K562 (cell line): ENCODE measurements around the gene MARK3. TPM values are rescaled to one million over a fixed set of nuclear protein-coding genes. Genes with fewer than 3 reads are reported as not detected.

Source experiments
- ATF7 ChIP-seq: fragments of 450-650 bp; IDR thresholded peaks from 2 replicates; pipeline ENCODE4 v1.7.1; 2014; ENCODE audit warnings: mild to moderate bottlenecking, moderate library complexity
- CBX2 ChIP-seq: fragments of 200-600 bp; sonication (generic); IDR thresholded peaks from one replicate; pipeline ENCODE4 v1.6.1; 2012; ENCODE audit warnings: mild to moderate bottlenecking, low read length, inconsistent platforms; ENCODE audit not compliant: insufficient read depth, poor library complexity, severe bottlenecking
- ETV5 ChIP-seq: sonication (generic); formaldehyde crosslinking; IDR thresholded peaks from 2 replicates; pipeline ENCODE4 v1.4.0; 2020; ENCODE audit warnings: low read depth, mild to moderate bottlenecking, missing genetic modification reagents
- GATAD2A ChIP-seq: fragments of 450-650 bp; IDR thresholded peaks from 2 replicates; pipeline ENCODE4 v1.6.1; 2017
- MBD2 ChIP-seq: sonication (generic); IDR thresholded peaks from 2 replicates; pipeline ENCODE4 v1.6.1; 2016; ENCODE audit warnings: low read depth, borderline replicate concordance
- NR2C2 ChIP-seq, 2 experiments: fragments of 200-800 bp in 1 of 2; sonication (Bioruptor generic) in 1 of 2; sonication (generic) in 1 of 2; formaldehyde crosslinking in 1 of 2; IDR thresholded peaks; 2 replicates each; pipeline versions ENCODE4 v1.6.1 to v1.8.0; 2016 to 2022; ENCODE audit warnings: mild to moderate bottlenecking in 1 of 2, missing compliant biosample characterization in 1 of 2, missing genetic modification characterization in 1 of 2, missing genetic modification reagents in 1 of 2
- SMC3 ChIP-seq: conservative IDR thresholded peaks from 2 replicates; pipeline ENCODE4 v1.6.1; 2011; ENCODE audit warnings: low read depth, low read length, improper control_type of control experiment; ENCODE audit not compliant: insufficient read depth
- ZNF197 ChIP-seq: fragments of 200-800 bp; sonication (Bioruptor generic); IDR thresholded peaks from 2 replicates; pipeline ENCODE4 v1.6.1; 2016; ENCODE audit warnings: low read depth, missing genetic modification characterization, missing compliant biosample characterization
- polyA plus RNA-seq, 8 experiments: library from polyadenylated mRNA; depleted of rRNA in 4 of 8; stranded (reverse) in 5 of 8; unstranded in 3 of 8; fragments of >200 nt; fragmentation: Nextera tagmentation in 2 of 8; fragmentation: Illumina TruSeq in 1 of 8; extraction: Ambion mirVana in 2 of 8; extraction: Trizol in 1 of 8; gene quantifications; 2 replicates each; pipeline versions ENCODE4 v1.2.1 to v1.2.3, GENCODE V29; 2011 to 2014; ENCODE audit warnings: inconsistent platforms in 1 of 8, missing spikeins in 1 of 8
- total RNA-seq, 7 experiments: library from RNA; depleted of rRNA in 6 of 7; stranded (reverse); fragments of >200 nt in 6 of 7; fragmentation: Illumina TruSeq in 2 of 7; extraction: Trizol in 2 of 7; gene quantifications; 2 replicates each; pipeline versions ENCODE4 v1.2.1 to v1.2.3, GENCODE V29; 2011 to 2021; ENCODE audit warnings: low replicate concordance in 1 of 7
- TF ChIP-seq, protein P1 (sequence below), 3 experiments: fragments of 200-800 bp in 1 of 3; fragments of 250-450 bp in 1 of 3; fragments of 450-650 bp in 1 of 3; sonication (Bioruptor Pico) in 1 of 3; sonication (Bioruptor generic) in 1 of 3; formaldehyde crosslinking in 1 of 3; IDR thresholded peaks; 2 replicates each; pipeline versions ENCODE4 v1.6.1 to v1.8.0; 2016 to 2022; ENCODE audit warnings: mild to moderate bottlenecking in 2 of 3, missing genetic modification characterization in 2 of 3, missing compliant biosample characterization in 1 of 3, moderate library complexity in 1 of 3
- TF ChIP-seq, protein P2 (sequence below): fragments of 450-650 bp; IDR thresholded peaks from 2 replicates; pipeline ENCODE4 v1.6.1; 2016; ENCODE audit warnings: missing biosample characterization, missing genetic modification characterization
- TF ChIP-seq, protein P3 (sequence below), 2 experiments: fragments of 450-650 bp; conservative IDR thresholded peaks; 2 replicates each; pipeline ENCODE4 v1.6.1; 2017; ENCODE audit warnings: mild to moderate bottlenecking in 2 of 2, moderate library complexity in 2 of 2
- TF ChIP-seq, protein P4 (sequence below): sonication (generic); formaldehyde crosslinking; IDR thresholded peaks from 2 replicates; pipeline ENCODE4 v1.8.1; 2023; ENCODE audit warnings: mild to moderate bottlenecking, missing genetic modification reagents
- TF ChIP-seq, protein P5 (sequence below): fragments of 250-450 bp; sonication (Bioruptor Pico); IDR thresholded peaks from 2 replicates; pipeline ENCODE4 v1.8.0; 2022; ENCODE audit warnings: inconsistent platforms
- TF ChIP-seq, protein P6 (sequence below): fragments of 250-450 bp; sonication (Bioruptor Pico); IDR thresholded peaks from 2 replicates; pipeline ENCODE4 v1.4.0; 2020; ENCODE audit warnings: mild to moderate bottlenecking, moderate library complexity

Gene MARK3
- total and polyA plus RNA-seq, 9 of the 15 experiments (the other 6 are each of a cell fraction or from before 2014, with no cell fraction given) = 10.1 to 68.7 (median 56.3) TPM

DNA sequence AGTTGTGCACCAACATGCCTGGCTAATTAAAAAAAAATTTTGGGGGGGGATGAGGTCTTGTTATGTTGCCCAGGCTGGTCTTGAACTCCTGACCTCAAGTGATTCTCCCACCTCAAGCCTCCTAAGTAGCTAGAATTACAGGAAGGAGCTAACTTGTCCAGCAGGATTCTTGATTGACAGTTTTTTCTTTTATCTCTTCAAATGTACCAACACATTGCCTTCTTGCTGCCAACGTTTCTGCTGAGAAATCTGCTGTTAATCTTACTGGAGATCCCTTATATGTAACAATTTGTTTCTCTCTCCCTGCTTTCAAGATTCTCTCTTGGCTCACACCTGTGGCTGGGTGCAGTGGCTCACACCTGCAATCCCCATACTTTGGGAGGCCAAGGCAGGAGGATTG lies 22.4 kb upstream of the MARK3 start (continued):
- TF ChIP-seq, protein P1, sequence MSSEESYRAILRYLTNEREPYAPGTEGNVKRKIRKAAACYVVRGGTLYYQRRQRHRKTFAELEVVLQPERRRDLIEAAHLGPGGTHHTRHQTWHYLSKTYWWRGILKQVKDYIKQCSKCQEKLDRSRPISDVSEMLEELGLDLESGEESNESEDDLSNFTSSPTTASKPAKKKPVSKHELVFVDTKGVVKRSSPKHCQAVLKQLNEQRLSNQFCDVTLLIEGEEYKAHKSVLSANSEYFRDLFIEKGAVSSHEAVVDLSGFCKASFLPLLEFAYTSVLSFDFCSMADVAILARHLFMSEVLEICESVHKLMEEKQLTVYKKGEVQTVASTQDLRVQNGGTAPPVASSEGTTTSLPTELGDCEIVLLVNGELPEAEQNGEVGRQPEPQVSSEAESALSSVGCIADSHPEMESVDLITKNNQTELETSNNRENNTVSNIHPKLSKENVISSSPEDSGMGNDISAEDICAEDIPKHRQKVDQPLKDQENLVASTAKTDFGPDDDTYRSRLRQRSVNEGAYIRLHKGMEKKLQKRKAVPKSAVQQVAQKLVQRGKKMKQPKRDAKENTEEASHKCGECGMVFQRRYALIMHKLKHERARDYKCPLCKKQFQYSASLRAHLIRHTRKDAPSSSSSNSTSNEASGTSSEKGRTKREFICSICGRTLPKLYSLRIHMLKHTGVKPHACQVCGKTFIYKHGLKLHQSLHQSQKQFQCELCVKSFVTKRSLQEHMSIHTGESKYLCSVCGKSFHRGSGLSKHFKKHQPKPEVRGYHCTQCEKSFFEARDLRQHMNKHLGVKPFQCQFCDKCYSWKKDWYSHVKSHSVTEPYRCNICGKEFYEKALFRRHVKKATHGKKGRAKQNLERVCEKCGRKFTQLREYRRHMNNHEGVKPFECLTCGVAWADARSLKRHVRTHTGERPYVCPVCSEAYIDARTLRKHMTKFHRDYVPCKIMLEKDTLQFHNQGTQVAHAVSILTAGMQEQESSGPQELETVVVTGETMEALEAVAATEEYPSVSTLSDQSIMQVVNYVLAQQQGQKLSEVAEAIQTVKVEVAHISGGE (CRISPR knock-in tag; IDR thresholded peaks at IDR 0.05) = no peak
- TF ChIP-seq GATAD2A (peak; percentile 43; the same call in 1 of the 2 replicates), ETV5 (no peak), ZNF197 (CRISPR knock-in tag) (no peak), SMC3 (no peak), ATF7 (0 out of 2 replicates have a peak, but pooled peaks have one; percentile 37), NR2C2 (CRISPR knock-in tag; IDR thresholded peaks at IDR 0.05) (no peak), NR2C2 (tag; IDR thresholded peaks at IDR 0.05) (no peak), MBD2 (no peak), CBX2 (no peak)
- TF ChIP-seq, protein P2, sequence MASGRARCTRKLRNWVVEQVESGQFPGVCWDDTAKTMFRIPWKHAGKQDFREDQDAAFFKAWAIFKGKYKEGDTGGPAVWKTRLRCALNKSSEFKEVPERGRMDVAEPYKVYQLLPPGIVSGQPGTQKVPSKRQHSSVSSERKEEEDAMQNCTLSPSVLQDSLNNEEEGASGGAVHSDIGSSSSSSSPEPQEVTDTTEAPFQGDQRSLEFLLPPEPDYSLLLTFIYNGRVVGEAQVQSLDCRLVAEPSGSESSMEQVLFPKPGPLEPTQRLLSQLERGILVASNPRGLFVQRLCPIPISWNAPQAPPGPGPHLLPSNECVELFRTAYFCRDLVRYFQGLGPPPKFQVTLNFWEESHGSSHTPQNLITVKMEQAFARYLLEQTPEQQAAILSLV (tag) = no peak
- TF ChIP-seq, protein P3, sequence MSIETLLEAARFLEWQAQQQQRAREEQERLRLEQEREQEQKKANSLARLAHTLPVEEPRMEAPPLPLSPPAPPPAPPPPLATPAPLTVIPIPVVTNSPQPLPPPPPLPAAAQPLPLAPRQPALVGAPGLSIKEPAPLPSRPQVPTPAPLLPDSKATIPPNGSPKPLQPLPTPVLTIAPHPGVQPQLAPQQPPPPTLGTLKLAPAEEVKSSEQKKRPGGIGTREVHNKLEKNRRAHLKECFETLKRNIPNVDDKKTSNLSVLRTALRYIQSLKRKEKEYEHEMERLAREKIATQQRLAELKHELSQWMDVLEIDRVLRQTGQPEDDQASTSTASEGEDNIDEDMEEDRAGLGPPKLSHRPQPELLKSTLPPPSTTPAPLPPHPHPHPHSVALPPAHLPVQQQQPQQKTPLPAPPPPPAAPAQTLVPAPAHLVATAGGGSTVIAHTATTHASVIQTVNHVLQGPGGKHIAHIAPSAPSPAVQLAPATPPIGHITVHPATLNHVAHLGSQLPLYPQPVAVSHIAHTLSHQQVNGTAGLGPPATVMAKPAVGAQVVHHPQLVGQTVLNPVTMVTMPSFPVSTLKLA (conservative IDR thresholded peaks at IDR 0.05) = no peak
- TF ChIP-seq, protein P4, sequence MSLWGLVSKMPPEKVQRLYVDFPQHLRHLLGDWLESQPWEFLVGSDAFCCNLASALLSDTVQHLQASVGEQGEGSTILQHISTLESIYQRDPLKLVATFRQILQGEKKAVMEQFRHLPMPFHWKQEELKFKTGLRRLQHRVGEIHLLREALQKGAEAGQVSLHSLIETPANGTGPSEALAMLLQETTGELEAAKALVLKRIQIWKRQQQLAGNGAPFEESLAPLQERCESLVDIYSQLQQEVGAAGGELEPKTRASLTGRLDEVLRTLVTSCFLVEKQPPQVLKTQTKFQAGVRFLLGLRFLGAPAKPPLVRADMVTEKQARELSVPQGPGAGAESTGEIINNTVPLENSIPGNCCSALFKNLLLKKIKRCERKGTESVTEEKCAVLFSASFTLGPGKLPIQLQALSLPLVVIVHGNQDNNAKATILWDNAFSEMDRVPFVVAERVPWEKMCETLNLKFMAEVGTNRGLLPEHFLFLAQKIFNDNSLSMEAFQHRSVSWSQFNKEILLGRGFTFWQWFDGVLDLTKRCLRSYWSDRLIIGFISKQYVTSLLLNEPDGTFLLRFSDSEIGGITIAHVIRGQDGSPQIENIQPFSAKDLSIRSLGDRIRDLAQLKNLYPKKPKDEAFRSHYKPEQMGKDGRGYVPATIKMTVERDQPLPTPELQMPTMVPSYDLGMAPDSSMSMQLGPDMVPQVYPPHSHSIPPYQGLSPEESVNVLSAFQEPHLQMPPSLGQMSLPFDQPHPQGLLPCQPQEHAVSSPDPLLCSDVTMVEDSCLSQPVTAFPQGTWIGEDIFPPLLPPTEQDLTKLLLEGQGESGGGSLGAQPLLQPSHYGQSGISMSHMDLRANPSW (CRISPR knock-in tag) = no peak
- TF ChIP-seq, protein P5, sequence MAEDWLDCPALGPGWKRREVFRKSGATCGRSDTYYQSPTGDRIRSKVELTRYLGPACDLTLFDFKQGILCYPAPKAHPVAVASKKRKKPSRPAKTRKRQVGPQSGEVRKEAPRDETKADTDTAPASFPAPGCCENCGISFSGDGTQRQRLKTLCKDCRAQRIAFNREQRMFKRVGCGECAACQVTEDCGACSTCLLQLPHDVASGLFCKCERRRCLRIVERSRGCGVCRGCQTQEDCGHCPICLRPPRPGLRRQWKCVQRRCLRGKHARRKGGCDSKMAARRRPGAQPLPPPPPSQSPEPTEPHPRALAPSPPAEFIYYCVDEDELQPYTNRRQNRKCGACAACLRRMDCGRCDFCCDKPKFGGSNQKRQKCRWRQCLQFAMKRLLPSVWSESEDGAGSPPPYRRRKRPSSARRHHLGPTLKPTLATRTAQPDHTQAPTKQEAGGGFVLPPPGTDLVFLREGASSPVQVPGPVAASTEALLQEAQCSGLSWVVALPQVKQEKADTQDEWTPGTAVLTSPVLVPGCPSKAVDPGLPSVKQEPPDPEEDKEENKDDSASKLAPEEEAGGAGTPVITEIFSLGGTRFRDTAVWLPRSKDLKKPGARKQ (CRISPR knock-in tag) = no peak
- TF ChIP-seq, protein P6, sequence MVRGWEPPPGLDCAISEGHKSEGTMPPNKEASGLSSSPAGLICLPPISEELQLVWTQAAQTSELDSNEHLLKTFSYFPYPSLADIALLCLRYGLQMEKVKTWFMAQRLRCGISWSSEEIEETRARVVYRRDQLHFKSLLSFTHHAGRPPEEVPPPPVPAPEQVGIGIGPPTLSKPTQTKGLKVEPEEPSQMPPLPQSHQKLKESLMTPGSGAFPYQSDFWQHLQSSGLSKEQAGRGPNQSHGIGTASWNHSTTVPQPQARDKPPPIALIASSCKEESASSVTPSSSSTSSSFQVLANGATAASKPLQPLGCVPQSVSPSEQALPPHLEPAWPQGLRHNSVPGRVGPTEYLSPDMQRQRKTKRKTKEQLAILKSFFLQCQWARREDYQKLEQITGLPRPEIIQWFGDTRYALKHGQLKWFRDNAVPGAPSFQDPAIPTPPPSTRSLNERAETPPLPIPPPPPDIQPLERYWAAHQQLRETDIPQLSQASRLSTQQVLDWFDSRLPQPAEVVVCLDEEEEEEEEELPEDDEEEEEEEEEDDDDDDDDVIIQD (CRISPR knock-in tag) = no peak
